DOHH2 (cell line): ENCODE measurements around the gene SRA1.

Experiments used
- CTCF ChIP-seq: fragments of 200-600 bp; sonication (generic); IDR thresholded peaks from one replicate; pipeline ENCODE4 v1.5.1; 2014; ENCODE audit warnings: antibody characterized with exemption, mild to moderate bottlenecking, low read depth, low read length; ENCODE audit not compliant: poor library complexity, severe bottlenecking
- EZH2phosphoT487 ChIP-seq: fragments of 200-600 bp; sonication (generic); IDR thresholded peaks from 2 replicates; pipeline ENCODE4 v1.6.1; 2017; ENCODE audit warnings: borderline replicate concordance, mild to moderate bottlenecking, antibody characterized with exemption, low read length, moderate library complexity, mixed read lengths

GRCh38 chr5:140566665-140567064 lies 9.4 kb upstream of the SRA1 start:
- TF ChIP-seq CTCF: no peak
- TF ChIP-seq EZH2phosphoT487: no peak
